HepG2 (cell line): ENCODE results near the gene ATG9A. TPM values are rescaled to one million over a fixed set of nuclear protein-coding genes. Genes with fewer than 3 reads are reported as not detected.

Experiments used
- AFF4 ChIP-seq: sonication (generic); formaldehyde crosslinking; IDR thresholded peaks from 2 replicates; pipeline ENCODE4 v1.4.0; 2020; ENCODE audit warnings: missing genetic modification reagents
- ARNTL ChIP-seq: sonication (generic); formaldehyde crosslinking; IDR thresholded peaks from 2 replicates; pipeline ENCODE4 v1.4.0; 2020; ENCODE audit warnings: mild to moderate bottlenecking, missing genetic modification reagents
- CENPX ChIP-seq: sonication (generic); formaldehyde crosslinking; IDR thresholded peaks from 2 replicates; pipeline ENCODE4 v1.9.0; 2021; ENCODE audit warnings: mild to moderate bottlenecking, missing genetic modification reagents, moderate library complexity
- DMAP1 ChIP-seq: IDR thresholded peaks from 2 replicates; pipeline ENCODE4 v1.6.1; 2016
- GATAD2A ChIP-seq: IDR thresholded peaks from 2 replicates; pipeline ENCODE4 v1.6.1; 2016
- GTF3A ChIP-seq: sonication (generic); formaldehyde crosslinking; conservative IDR thresholded peaks from 2 replicates; pipeline ENCODE4 v1.4.0; 2020; ENCODE audit warnings: mild to moderate bottlenecking, missing genetic modification reagents
- HIVEP1 ChIP-seq: sonication (generic); formaldehyde crosslinking; IDR thresholded peaks from 2 replicates; pipeline ENCODE4 v1.4.0; 2020; ENCODE audit warnings: mild to moderate bottlenecking, missing genetic modification reagents
- HOXA7 ChIP-seq: sonication (generic); formaldehyde crosslinking; IDR thresholded peaks from 2 replicates; pipeline ENCODE4 v1.8.1; 2022; ENCODE audit warnings: mild to moderate bottlenecking, missing genetic modification reagents, moderate library complexity
- IKZF4 ChIP-seq: sonication (generic); formaldehyde crosslinking; IDR thresholded peaks from 2 replicates; pipeline ENCODE4 v1.5.1; 2020; ENCODE audit warnings: borderline replicate concordance, mild to moderate bottlenecking, low read depth, missing genetic modification reagents; ENCODE audit errors: not compliant biosample characterization
- KAT7 ChIP-seq: IDR thresholded peaks from 2 replicates; pipeline ENCODE4 v1.6.1; 2018; ENCODE audit warnings: borderline replicate concordance, missing compliant biosample characterization
- KDM2A ChIP-seq: sonication (generic); formaldehyde crosslinking; IDR thresholded peaks from 2 replicates; pipeline ENCODE4 v1.4.0; 2020; ENCODE audit warnings: low read depth, missing genetic modification reagents, borderline replicate concordance
- KDM3A ChIP-seq: IDR thresholded peaks from 2 replicates; pipeline ENCODE4 v1.6.1; 2018; ENCODE audit warnings: low read depth, missing compliant biosample characterization
- WIZ ChIP-seq: sonication (generic); formaldehyde crosslinking; IDR thresholded peaks from 2 replicates; pipeline ENCODE4 v1.5.1; 2020; ENCODE audit warnings: mild to moderate bottlenecking, missing genetic modification reagents
- ZBTB20 ChIP-seq: sonication (generic); formaldehyde crosslinking; IDR thresholded peaks from 2 replicates; pipeline ENCODE4 v1.8.1; 2023; ENCODE audit warnings: missing genetic modification reagents, low read depth, mild to moderate bottlenecking, borderline replicate concordance
- ZBTB7A ChIP-seq: sonication (generic); formaldehyde crosslinking; IDR thresholded peaks from 2 replicates; pipeline ENCODE4 v1.8.0; 2022; ENCODE audit warnings: mild to moderate bottlenecking, missing genetic modification reagents
- ZFAT ChIP-seq: sonication (generic); formaldehyde crosslinking; conservative IDR thresholded peaks from 2 replicates; pipeline ENCODE4 v1.8.1; 2023; ENCODE audit warnings: missing genetic modification reagents, inconsistent platforms
- ZNF317 ChIP-seq: sonication (generic); formaldehyde crosslinking; IDR thresholded peaks from 2 replicates; pipeline ENCODE4 v1.5.0; 2020; ENCODE audit warnings: mild to moderate bottlenecking, missing genetic modification reagents
- ZZZ3 ChIP-seq: sonication (generic); formaldehyde crosslinking; IDR thresholded peaks from 2 replicates; pipeline ENCODE4 v1.4.0; 2020; ENCODE audit warnings: missing genetic modification reagents, mild to moderate bottlenecking, borderline replicate concordance
- polyA plus RNA-seq, 8 experiments: library from polyadenylated mRNA; depleted of rRNA in 3 of 8; stranded (reverse) in 7 of 8; unstranded in 1 of 8; fragments of >200 nt; fragmentation: Illumina TruSeq in 4 of 8; extraction: Trizol in 4 of 8; gene quantifications; 2 replicates each; pipeline versions ENCODE4 v1.2.1 to v1.2.3, GENCODE V29; 2011 to 2016; ENCODE audit warnings: low read depth in 4 of 8, missing spikeins in 1 of 8, mixed read lengths in 1 of 8; ENCODE audit not compliant: insufficient read depth in 1 of 8
- total RNA-seq, 5 experiments: library from RNA; depleted of rRNA; stranded (reverse); fragments of >200 nt; fragmentation: Illumina TruSeq; extraction: Trizol; gene quantifications; 2 replicates each; pipeline ENCODE4 v1.2.3, GENCODE V29; 2016; ENCODE audit warnings: low read depth in 1 of 5
- TF ChIP-seq, protein P1 (sequence below): sonication (generic); formaldehyde crosslinking; conservative IDR thresholded peaks from 2 replicates; pipeline ENCODE4 v1.4.0; 2020; ENCODE audit warnings: missing genetic modification reagents
- TF ChIP-seq, protein P2 (sequence below): sonication (generic); formaldehyde crosslinking; IDR thresholded peaks from 2 replicates; pipeline ENCODE4 v1.5.1; 2020; ENCODE audit warnings: missing genetic modification reagents, mild to moderate bottlenecking, borderline replicate concordance
- TF ChIP-seq, protein P3 (sequence below): sonication (generic); formaldehyde crosslinking; IDR thresholded peaks from 2 replicates; pipeline ENCODE4 v1.5.1; 2020; ENCODE audit warnings: missing genetic modification reagents, mild to moderate bottlenecking, borderline replicate concordance
- TF ChIP-seq, protein P4 (sequence below): IDR thresholded peaks from 2 replicates; pipeline ENCODE4 v1.6.1; 2016; ENCODE audit warnings: mild to moderate bottlenecking, missing biosample characterization, missing genetic modification reagents

The ATG9A gene
- total and polyA plus RNA-seq, 2 of the 13 experiments (the other 11 are each of a cell fraction or from before 2014, with no cell fraction given), result 35.0 to 131 TPM

DNA sequence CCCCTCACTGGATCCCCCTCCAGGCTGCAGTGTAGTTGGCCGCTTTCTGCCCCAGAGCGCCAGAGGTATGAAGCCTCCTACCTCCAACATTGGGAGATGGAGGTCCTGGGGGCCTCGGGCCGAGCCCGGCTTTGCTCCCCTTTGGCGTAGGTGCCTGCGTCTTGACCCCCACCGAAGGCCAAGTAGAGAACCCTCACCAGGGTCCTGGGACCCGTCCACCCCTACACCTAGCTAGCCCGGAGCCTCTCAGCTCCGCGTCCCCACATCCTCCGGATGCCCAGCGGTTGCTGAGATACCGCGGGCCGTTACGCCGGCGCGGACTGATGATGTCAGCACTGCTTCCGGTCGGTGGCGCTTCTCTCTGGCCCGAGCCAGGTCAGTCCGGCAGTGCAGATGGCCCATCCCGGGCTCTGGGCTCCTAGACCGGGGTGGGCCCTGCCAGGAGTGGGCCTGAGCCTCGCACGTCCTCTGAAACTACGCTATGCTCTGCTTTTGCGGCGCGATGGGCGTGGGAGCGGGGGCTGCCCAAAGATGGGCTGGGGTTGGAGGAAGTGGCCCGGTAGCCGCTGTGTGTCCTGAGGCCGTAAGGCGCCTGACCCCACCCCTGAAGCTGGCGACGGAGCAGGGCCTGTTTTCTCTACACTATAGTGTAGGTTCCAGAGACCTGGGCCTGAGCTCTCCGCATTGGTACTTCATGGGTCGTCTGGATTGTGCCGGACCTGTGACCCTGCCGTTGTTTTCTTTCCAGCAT is 15.9 kb upstream of the ATG9A start, which contains the start of the genes GLB1L and STK16 (continued):
- TF ChIP-seq, protein P1, sequence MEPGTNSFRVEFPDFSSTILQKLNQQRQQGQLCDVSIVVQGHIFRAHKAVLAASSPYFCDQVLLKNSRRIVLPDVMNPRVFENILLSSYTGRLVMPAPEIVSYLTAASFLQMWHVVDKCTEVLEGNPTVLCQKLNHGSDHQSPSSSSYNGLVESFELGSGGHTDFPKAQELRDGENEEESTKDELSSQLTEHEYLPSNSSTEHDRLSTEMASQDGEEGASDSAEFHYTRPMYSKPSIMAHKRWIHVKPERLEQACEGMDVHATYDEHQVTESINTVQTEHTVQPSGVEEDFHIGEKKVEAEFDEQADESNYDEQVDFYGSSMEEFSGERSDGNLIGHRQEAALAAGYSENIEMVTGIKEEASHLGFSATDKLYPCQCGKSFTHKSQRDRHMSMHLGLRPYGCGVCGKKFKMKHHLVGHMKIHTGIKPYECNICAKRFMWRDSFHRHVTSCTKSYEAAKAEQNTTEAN (CRISPR knock-in tag), result peak; percentile 61; the same call in 1 of the 2 replicates
- TF ChIP-seq KAT7 (CRISPR knock-in tag), result peak; percentile 98; the same call in 1 of the 2 replicates
- no peak for TF ChIP-seq ARNTL (CRISPR knock-in tag)
- TF ChIP-seq ZNF317 (CRISPR knock-in tag), result peak; percentile 68; the same call in 1 of the 2 replicates
- peak; percentile 95 for TF ChIP-seq ZBTB20
- peak; percentile 93 for TF ChIP-seq ZZZ3
- TF ChIP-seq HIVEP1 (CRISPR knock-in tag), result peak; percentile 85; the same call in 1 of the 2 replicates
- TF ChIP-seq, protein P2, sequence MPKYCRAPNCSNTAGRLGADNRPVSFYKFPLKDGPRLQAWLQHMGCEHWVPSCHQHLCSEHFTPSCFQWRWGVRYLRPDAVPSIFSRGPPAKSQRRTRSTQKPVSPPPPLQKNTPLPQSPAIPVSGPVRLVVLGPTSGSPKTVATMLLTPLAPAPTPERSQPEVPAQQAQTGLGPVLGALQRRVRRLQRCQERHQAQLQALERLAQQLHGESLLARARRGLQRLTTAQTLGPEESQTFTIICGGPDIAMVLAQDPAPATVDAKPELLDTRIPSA, result peak; percentile 95; the same call in 1 of the 2 replicates
- TF ChIP-seq KDM3A (CRISPR knock-in tag), result peak; percentile 84; the same call in 1 of the 2 replicates
- TF ChIP-seq, protein P3, sequence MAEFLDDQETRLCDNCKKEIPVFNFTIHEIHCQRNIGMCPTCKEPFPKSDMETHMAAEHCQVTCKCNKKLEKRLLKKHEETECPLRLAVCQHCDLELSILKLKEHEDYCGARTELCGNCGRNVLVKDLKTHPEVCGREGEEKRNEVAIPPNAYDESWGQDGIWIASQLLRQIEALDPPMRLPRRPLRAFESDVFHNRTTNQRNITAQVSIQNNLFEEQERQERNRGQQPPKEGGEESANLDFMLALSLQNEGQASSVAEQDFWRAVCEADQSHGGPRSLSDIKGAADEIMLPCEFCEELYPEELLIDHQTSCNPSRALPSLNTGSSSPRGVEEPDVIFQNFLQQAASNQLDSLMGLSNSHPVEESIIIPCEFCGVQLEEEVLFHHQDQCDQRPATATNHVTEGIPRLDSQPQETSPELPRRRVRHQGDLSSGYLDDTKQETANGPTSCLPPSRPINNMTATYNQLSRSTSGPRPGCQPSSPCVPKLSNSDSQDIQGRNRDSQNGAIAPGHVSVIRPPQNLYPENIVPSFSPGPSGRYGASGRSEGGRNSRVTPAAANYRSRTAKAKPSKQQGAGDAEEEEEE (CRISPR knock-in tag), result 0 out of 2 replicates have a peak, but pooled peaks have one; percentile 35
- TF ChIP-seq GATAD2A, result peak; percentile 78
- TF ChIP-seq ZBTB7A (CRISPR knock-in tag), result peak; percentile 22; the same call in 1 of the 2 replicates
- peak; percentile 98 for TF ChIP-seq KDM2A (CRISPR knock-in tag)
- no peak for TF ChIP-seq AFF4
- TF ChIP-seq DMAP1 (CRISPR knock-in tag), result peak; percentile 96
- peak; percentile 94 for TF ChIP-seq IKZF4 (CRISPR knock-in tag)
- no peak for TF ChIP-seq ZFAT (CRISPR knock-in tag)
- TF ChIP-seq CENPX (CRISPR knock-in tag), result no peak
- peak; percentile 70; the same call in 1 of the 2 replicates for TF ChIP-seq WIZ (CRISPR knock-in tag)
- TF ChIP-seq GTF3A, result peak; percentile 60; the same call in 1 of the 2 replicates
- no peak for TF ChIP-seq HOXA7 (CRISPR knock-in tag)
- TF ChIP-seq, protein P4, sequence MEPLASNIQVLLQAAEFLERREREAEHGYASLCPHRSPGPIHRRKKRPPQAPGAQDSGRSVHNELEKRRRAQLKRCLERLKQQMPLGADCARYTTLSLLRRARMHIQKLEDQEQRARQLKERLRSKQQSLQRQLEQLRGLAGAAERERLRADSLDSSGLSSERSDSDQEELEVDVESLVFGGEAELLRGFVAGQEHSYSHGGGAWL (CRISPR knock-in tag), result peak; percentile 94
